ENCODE measurements around the gene MGLL. TPM values are rescaled to one million over a fixed set of nuclear protein-coding genes. Genes with fewer than 3 reads are reported as not detected.
A peak's percentile ranks its signal among the peaks of the same experiment; 100 is the strongest.

MGLL gene
- total RNA-seq, 1 donor from 2014 or later = 0.97 TPM

DNA sequence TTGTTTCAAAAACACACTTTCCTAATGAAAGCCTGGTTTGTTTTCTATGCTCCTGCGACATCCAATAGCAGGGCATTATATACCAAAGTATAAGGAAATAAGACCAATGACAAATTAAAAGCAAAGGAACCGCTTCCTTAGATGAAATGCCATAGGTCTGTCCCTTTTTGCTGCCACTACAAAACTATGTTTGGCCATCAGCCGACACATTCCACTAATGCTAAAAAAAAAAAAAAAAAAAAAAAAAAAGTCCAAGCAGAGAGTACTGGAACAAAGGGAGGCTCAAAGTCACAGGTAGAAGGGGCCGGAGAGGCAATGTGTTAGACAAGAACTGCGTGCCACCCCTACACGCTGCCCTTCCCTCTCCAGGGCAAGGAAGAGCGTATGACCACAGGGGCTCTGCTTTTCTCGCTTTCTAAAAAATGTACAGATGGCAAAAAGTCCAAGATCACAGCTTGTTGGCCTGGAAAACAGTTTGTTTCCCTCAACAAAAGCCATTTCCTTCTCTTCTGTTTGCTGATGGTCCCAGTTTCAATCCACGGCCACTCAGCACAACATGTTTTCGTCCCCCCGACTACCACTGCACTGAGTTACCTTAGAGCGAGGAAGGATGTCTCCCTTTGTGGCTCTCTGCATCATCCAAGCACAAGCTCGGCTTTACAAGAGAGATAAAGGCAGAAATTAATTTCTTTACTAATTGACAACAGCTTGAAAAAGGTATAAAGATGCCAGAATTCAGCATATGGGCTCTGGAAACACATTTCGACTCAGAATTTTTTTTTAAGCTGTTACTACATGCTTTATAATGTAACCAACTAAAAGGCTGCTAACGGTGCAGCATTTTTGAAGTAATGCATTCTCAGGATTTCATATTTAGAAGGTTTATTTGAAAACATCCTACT is 78.7 kb downstream of the MGLL start:
- TF ChIP-seq, protein P1, sequence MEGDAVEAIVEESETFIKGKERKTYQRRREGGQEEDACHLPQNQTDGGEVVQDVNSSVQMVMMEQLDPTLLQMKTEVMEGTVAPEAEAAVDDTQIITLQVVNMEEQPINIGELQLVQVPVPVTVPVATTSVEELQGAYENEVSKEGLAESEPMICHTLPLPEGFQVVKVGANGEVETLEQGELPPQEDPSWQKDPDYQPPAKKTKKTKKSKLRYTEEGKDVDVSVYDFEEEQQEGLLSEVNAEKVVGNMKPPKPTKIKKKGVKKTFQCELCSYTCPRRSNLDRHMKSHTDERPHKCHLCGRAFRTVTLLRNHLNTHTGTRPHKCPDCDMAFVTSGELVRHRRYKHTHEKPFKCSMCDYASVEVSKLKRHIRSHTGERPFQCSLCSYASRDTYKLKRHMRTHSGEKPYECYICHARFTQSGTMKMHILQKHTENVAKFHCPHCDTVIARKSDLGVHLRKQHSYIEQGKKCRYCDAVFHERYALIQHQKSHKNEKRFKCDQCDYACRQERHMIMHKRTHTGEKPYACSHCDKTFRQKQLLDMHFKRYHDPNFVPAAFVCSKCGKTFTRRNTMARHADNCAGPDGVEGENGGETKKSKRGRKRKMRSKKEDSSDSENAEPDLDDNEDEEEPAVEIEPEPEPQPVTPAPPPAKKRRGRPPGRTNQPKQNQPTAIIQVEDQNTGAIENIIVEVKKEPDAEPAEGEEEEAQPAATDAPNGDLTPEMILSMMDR (IDR thresholded peaks at IDR 0.05; ENCODE audit: unreplicated experiment) = no peak
- no peaks in the 10 kb centered on the region for H3K9me3 Mint-ChIP-seq (ENCODE audit: unreplicated experiment)
- H3K4me3 Mint-ChIP-seq (ENCODE audit: unreplicated experiment) = no peak overlapping the region
- H3K4me1 Mint-ChIP-seq (ENCODE audit: unreplicated experiment) = peaks cover 21% of the 10 kb centered on the region
- H3K36me3 Mint-ChIP-seq (ENCODE audit: low read depth, unreplicated experiment) = no peaks in the 10 kb centered on the region
- DNase-seq (ENCODE audit: low spot score) = no peak
- H3K27ac Mint-ChIP-seq (ENCODE audit: unreplicated experiment) = peak overlapping the region; percentile 80
- H3K27me3 Mint-ChIP-seq (ENCODE audit: unreplicated experiment) = peaks cover 4% of the 10 kb centered on the region

DNA sequence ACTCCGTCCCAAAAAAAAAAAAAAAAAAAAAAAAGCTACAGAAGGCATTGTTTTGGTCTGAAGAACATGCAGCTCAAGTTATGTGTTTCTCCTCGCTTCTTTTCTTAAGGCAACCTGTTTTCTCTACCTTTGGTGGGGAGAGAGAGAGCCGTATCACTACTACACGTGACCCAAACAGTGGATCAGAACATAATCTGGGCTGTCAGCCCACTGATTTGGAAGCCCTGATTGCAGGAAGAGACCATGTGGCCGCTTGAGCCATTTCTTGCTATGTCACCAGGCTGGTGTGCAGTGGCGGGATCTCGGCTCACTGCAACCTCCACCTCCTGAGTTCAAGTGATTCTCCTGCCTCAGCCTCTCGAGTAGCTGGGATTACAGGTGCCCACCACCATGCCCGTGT is 79.7 kb downstream of the MGLL start:
- no peaks in the 10 kb centered on the region for H3K36me3 Mint-ChIP-seq (ENCODE audit: low read depth, unreplicated experiment)
- no peak overlapping the region for H3K27ac Mint-ChIP-seq (ENCODE audit: unreplicated experiment)
- H3K27me3 Mint-ChIP-seq (ENCODE audit: unreplicated experiment) = peaks cover 4% of the 10 kb centered on the region
- H3K9me3 Mint-ChIP-seq (ENCODE audit: unreplicated experiment) = no peaks in the 10 kb centered on the region
- no peak for DNase-seq (ENCODE audit: low spot score)
- no peak overlapping the region for H3K4me3 Mint-ChIP-seq (ENCODE audit: unreplicated experiment)
- H3K4me1 Mint-ChIP-seq (ENCODE audit: unreplicated experiment) = peaks cover 21% of the 10 kb centered on the region
- TF ChIP-seq, protein P1 (IDR thresholded peaks at IDR 0.05; ENCODE audit: unreplicated experiment) = no peak

DNA sequence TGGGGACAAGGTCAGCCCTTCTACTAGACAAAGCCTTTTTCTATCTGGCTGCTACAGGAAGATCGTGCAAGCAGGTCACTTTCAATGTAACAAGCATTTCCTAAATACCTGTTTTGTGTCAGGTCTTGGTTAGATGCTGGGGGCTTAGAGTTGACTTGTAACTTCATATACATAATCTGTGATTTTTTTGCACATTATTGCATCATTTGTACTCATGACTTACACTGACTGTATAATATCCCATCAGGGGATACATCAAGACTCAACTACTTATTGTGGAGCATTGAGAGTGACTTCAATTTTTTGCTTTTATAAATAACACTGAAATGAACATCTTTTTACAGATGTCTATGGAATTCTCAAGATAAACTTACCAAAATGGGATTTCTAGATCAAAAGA is 80.6 kb downstream of the MGLL start:
- Mint-ChIP-seq H3K4me1 (ENCODE audit: unreplicated experiment) (peaks cover 21% of the 10 kb centered on the region), H3K9me3 (ENCODE audit: unreplicated experiment) (no peaks in the 10 kb centered on the region), H3K27me3 (ENCODE audit: unreplicated experiment) (peaks cover 4% of the 10 kb centered on the region), H3K36me3 (ENCODE audit: low read depth, unreplicated experiment) (no peaks in the 10 kb centered on the region), H3K4me3 (ENCODE audit: unreplicated experiment) (no peak overlapping the region), H3K27ac (ENCODE audit: unreplicated experiment) (no peak overlapping the region)
- no peak for DNase-seq (ENCODE audit: low spot score)
- TF ChIP-seq, protein P1 (IDR thresholded peaks at IDR 0.05; ENCODE audit: unreplicated experiment) = no peak

DNA sequence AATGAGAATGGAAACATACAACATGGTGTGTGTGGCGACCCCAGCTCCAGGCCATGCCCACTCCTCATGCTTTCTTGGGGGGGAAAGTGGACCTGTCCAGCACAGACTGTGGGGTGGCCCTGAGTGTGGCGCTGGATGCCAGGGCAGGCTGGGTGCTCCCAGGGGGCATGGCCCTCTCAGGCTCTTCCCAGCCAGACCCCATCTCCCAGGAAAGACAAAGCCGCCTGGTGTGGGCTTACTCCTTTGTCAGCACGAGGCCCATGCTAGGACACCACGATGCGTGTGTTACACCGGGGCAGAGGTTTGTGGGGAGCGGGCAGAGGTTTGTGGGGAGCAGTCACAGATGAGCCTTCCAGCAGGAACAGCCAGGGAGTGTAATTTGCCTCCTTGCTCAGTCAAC is 81.1 kb downstream of the MGLL start:
- TF ChIP-seq, protein P1 (IDR thresholded peaks at IDR 0.05; ENCODE audit: unreplicated experiment) = no peak
- Mint-ChIP-seq H3K27ac (ENCODE audit: unreplicated experiment) (no peak overlapping the region), H3K4me1 (ENCODE audit: unreplicated experiment) (peaks cover 21% of the 10 kb centered on the region), H3K27me3 (ENCODE audit: unreplicated experiment) (peaks cover 6% of the 10 kb centered on the region), H3K36me3 (ENCODE audit: low read depth, unreplicated experiment) (no peaks in the 10 kb centered on the region), H3K4me3 (ENCODE audit: unreplicated experiment) (no peak overlapping the region), H3K9me3 (ENCODE audit: unreplicated experiment) (no peaks in the 10 kb centered on the region)
- DNase-seq (ENCODE audit: low spot score) = no peak
